Tibial artery (tissue), 4 donors: ENCODE measurements around the gene ABL1.

Source experiments
- DNase-seq, 2 donors: peaks; one replicate each; pipeline ENCODE4 v3.0.0-alpha.2; 2019
- H3K27ac ChIP-seq, 2 donors: fragments of 200-600 bp; sonication (generic) in 1 of 2; 1 replicate in 1 of 2; 2 replicates in 1 of 2; pipeline ENCODE4 v1.5.1; 2018 to 2019; ENCODE audit warnings: mild to moderate bottlenecking in 1 of 2
- H3K27me3 ChIP-seq, 2 donors: fragments of 200-600 bp; sonication (generic) in 1 of 2; one replicate each; pipeline versions ENCODE4 v1.5.1 to v1.6.0; 2016 to 2019
- H3K36me3 ChIP-seq, 3 donors: fragments of 200-600 bp; sonication (generic) in 2 of 3; one replicate each; pipeline ENCODE4 v1.5.1; 2016 to 2019; ENCODE audit warnings: mild to moderate bottlenecking in 2 of 3
- H3K4me1 ChIP-seq, 4 donors: fragments of 200-600 bp; sonication (generic) in 2 of 4; 1 replicate in 3 of 4; 2 replicates in 1 of 4; pipeline ENCODE4 v1.5.1; 2016 to 2019
- H3K4me3 ChIP-seq, 2 donors: fragments of 200-600 bp; sonication (generic) in 1 of 2; 1 replicate in 1 of 2; 2 replicates in 1 of 2; pipeline ENCODE4 v1.5.1; 2018 to 2019; ENCODE audit warnings: mild to moderate bottlenecking in 2 of 2
- H3K9me3 ChIP-seq, 3 donors: fragments of 200-600 bp; sonication (generic) in 1 of 3; one replicate each; pipeline ENCODE4 v1.5.1; 2016 to 2019
- intact Hi-C: fragments of 100-400 bp; cut with DNase I; formaldehyde crosslinking; loops from one replicate; pipeline ENCODE4 v1.15.0; 2023; ENCODE audit warnings: low total_unique reads
- TF ChIP-seq, protein P1 (sequence below), 2 experiments: fragments of 200-600 bp in 1 of 2; fragments of 450-650 bp in 1 of 2; IDR thresholded peaks; one replicate each; pipeline ENCODE4 v1.5.1; 2017 to 2019; ENCODE audit warnings: antibody characterized with exemption in 2 of 2, mild to moderate bottlenecking in 1 of 2, moderate library complexity in 1 of 2

Gene ABL1

DNA sequence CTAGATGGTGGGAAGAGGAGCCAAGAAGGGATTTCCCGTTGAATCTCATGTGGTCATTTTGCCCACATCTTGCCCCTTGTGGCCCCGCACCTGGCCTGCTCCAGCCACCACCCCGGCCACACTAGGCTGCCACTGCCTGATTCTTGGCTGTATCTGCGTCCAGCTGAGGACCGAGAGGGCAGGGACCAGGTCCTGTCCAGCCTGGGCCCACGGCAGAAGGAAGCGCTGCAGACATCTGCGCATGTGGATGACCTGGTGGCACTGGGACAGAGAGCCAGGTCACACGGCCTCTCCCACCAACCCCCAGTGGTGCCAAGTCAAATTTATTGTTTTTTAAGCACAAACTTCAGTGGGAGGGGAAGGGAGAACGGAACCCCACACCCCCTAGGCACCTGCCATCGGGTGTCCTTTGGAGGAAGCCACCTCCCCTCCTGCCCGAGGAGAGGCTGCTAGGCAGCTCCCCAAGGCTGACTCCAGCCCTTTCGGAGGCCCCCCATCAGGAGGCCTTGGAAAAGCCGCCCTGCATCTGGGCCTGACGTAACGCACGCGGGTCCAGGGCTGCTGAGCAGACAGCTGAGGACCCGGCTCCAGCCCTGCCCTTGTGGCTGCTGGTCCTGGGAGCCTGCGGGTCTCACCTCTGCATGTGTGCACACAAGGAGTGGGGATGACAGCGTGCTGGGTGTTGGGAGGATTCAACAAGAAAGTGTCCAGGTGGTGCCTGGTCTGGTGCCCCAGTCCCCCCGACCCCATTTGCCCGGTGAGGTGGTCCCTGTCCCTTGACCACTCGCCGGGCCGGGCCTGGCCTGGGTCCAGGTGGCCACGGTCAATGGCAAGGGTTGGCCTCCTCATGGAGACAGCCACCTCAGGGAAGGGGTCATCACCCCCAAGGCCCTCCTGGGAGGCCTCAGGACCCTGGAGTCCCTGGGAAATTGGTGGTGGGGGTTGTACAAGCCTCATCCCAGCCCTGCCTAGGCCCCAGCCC, 67.4 kb downstream of the ABL1 start:
- Histone ChIP-seq H3K9me3 (no peaks in the 10 kb centered on the region), H3K4me3 (no peak overlapping the region), H3K27me3 (peaks cover 0 to 81% of the 10 kb centered on the region in 2 donors), H3K4me1 (peaks cover 0 to 6% (median 0%) of the 10 kb centered on the region in 4 donors), H3K36me3 (no peaks in the 10 kb centered on the region), H3K27ac (no peak overlapping the region)
- intact Hi-C loops: no loop called here
- TF ChIP-seq, protein P1, sequence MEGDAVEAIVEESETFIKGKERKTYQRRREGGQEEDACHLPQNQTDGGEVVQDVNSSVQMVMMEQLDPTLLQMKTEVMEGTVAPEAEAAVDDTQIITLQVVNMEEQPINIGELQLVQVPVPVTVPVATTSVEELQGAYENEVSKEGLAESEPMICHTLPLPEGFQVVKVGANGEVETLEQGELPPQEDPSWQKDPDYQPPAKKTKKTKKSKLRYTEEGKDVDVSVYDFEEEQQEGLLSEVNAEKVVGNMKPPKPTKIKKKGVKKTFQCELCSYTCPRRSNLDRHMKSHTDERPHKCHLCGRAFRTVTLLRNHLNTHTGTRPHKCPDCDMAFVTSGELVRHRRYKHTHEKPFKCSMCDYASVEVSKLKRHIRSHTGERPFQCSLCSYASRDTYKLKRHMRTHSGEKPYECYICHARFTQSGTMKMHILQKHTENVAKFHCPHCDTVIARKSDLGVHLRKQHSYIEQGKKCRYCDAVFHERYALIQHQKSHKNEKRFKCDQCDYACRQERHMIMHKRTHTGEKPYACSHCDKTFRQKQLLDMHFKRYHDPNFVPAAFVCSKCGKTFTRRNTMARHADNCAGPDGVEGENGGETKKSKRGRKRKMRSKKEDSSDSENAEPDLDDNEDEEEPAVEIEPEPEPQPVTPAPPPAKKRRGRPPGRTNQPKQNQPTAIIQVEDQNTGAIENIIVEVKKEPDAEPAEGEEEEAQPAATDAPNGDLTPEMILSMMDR (IDR thresholded peaks at IDR 0.05): no peak
- no peak for DNase-seq

DNA sequence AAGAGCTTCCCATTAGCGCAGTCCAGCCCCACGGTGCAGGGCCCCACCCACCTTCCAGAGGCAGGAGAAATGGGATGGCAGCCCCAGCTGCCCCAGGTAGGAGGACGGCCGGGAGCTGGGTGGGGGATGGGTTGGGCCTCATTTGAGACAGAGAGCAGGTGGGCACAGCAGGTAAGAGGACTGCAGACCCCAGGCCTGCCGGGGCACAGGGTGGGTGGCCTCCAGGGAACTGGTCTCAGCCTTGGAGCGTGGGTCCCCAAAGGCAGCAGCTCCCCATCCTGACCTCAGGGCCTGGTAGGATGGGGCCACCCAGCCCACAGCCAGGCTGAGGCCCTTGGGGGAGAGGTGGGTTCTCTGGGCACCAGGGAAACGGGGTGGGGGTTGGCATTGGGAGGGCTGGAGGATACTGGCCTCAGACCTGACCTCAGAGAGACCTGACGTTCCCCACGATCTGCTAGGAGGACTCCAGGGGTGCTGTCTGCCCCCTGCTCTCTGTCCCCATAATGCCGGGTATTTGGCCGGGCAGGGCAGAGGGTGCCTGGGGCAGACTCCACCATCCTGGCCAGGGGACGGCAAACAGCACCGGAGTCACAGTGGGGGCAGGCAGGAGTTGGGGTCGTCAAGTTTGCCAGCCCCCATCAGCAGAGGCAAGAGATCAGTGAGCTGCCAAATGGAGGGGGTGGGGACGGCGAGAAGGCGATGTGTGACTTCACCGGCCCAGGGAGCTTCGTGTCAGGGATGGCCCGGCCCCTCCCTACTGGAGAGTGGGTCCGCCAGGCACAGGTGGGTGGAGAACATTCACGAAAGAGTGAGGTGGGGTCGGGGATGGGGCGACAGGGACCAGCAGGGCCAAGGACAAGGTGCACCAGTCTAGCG, 68.4 kb downstream of the ABL1 start:
- peaks cover 0 to under 1% (median 0%) of the 10 kb centered on the region in 4 donors for H3K4me1 ChIP-seq
- intact Hi-C loops: no loop called here
- no peak for DNase-seq
- H3K9me3 ChIP-seq: no peaks in the 10 kb centered on the region
- H3K27ac ChIP-seq: no peak overlapping the region
- H3K4me3 ChIP-seq: no peak overlapping the region
- H3K36me3 ChIP-seq: no peaks in the 10 kb centered on the region
- H3K27me3 ChIP-seq: peaks cover 0 to 73% of the 10 kb centered on the region in 2 donors
- TF ChIP-seq, protein P1 (IDR thresholded peaks at IDR 0.05): no peak

DNA sequence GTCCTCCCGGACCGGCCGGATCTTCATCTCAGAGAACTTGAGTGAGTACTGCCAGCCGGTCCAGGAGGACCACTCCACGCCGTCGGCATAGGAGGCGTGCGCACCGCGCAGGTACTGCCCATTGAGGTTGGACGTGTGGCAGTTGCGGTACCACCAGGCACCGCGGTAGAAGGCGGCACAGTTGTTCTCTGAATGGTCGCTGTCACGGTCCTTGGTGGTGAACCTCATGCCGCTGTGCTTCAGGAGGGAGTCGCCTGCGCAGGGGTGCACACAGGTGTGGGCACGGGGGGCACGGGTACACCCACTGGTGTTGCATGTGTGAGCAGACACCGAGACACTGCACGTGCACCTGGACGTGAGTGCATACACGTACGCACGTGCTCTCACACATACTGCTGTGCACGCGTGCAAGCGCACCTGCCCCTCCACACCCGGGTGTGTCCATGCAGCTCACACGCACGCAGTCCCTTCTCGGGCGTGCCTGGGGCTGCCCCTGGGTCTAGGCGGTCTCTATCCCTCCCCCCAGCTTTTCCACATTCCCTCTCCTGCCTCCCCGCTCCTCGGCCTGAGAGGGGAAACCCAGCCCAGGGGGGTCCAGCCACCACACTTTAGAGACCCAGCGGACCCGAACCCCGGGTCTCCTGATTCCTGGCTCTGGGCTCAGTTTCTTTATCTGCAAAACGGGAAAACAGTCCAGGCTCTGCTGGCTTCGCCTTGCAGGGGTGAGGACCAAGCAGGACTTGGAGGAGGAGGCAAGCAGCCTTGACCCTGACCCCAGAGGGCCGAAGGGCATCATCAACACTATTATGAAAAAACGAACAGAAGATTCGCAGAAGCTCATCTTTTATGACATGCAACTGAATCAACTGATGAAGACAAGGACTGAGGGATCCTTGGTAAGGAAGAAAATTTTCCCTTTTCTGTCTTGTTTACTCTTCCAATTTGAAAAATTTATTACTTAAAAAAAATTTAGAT, 69.3 kb downstream of the ABL1 start:
- no peak for DNase-seq
- H3K27me3 ChIP-seq: peaks cover 0 to 77% of the 10 kb centered on the region in 2 donors
- no peaks in the 10 kb centered on the region for H3K36me3 ChIP-seq
- H3K27ac ChIP-seq: no peak overlapping the region
- intact Hi-C loops: no loop called here
- H3K9me3 ChIP-seq: no peaks in the 10 kb centered on the region
- TF ChIP-seq, protein P1 (IDR thresholded peaks at IDR 0.05): no peak
- H3K4me1 ChIP-seq: no peaks in the 10 kb centered on the region
- no peak overlapping the region for H3K4me3 ChIP-seq

DNA sequence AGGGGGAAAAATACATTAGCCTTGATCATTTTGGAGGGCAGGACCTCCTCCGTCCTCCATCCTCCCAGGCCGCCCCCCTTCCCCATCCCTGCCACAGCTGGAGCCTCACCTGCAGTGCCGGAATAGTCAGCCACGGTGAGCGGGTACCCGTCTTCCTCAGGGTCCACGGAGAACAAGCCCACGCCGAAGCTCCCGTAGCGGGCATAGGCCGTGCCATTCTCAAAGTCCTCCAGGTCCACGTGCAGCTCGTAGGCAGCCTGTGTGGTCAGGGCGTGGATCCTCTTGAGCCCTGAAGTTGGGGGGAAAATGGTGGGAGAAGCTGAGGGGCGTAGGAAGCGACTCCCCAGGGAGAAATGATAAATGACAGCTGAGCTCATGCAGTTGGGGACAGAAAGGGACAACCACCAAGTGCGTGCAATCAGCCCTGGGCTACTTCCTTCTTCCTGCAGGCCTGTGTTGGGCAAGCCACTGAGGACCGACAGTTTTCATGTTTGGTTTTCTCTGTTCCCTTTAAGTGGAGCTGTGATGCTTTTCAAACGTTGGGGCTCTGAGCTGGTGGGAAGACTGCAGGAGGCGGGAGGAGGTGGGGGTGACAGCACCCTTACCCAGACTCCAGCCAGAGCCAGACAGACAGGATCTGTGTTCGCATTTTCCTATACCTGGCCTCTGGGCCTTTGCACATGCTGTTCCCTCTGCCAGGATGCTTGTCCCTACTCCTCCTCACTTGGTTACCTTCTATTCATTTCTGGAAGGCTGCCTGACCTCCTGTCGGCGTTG, 70.3 kb downstream of the ABL1 start:
- Histone ChIP-seq H3K4me3 (no peak overlapping the region), H3K9me3 (no peaks in the 10 kb centered on the region), H3K4me1 (no peaks in the 10 kb centered on the region), H3K36me3 (no peaks in the 10 kb centered on the region), H3K27ac (no peak overlapping the region), H3K27me3 (peaks cover 0 to 71% of the 10 kb centered on the region in 2 donors)
- TF ChIP-seq, protein P1 (IDR thresholded peaks at IDR 0.05): no peak
- DNase-seq: no peak
- intact Hi-C loops: no loop called here
